A549 (cell line): ENCODE measurements around the gene DERA. TPM values are rescaled to one million over a fixed set of nuclear protein-coding genes. Genes with fewer than 3 reads are reported as not detected.

Source experiments
- ATAC-seq, 2 experiments: fragments of 200-7000 bp in 1 of 2; fragments of >200 bp in 1 of 2; cut with Nextera tagmentation in 1 of 2; cut with Tn5 transposase in 1 of 2; 3 replicates each; pipeline versions ENCODE4 v1.8.0 to v1.9.1; 2018 to 2020; ENCODE audit warnings: mild to moderate bottlenecking in 1 of 2, moderate library complexity in 1 of 2
- CTCF ChIA-PET: fragments of 300-600 bp; sonication (Branson Sonifier 250); formaldehyde crosslinking; extraction: SDS; loops from one replicate; lab custom pipeline; 2021; ENCODE audit warnings: antibody characterized with exemption, inconsistent platforms; lab: Yijun Ruan, JAX
- POLR2A ChIA-PET: fragments of 350-600 bp; formaldehyde crosslinking; extraction: SDS; loops from one replicate; lab custom pipeline; 2021; ENCODE audit warnings: antibody characterized with exemption, inconsistent platforms; lab: Yijun Ruan, JAX
- DNase-seq, 2 experiments: peaks; one replicate each; pipeline versions ENCODE4 v3.0.0 to v3.0.0-alpha.2; 2011 to 2016; ENCODE audit warnings: low read depth in 1 of 2, low spot score in 1 of 2
- FAIRE-seq: peaks from 2 replicates; lab custom pipeline; 2011; peaks lifted over from hg19 to GRCh38; lab: Jason Lieb, UNC
- H3K27ac ChIP-seq, 2 experiments: fragments of >200 bp; sonication (Bioruptor Twin); formaldehyde crosslinking; 3 replicates each; pipeline ENCODE4 v1.5.1; 2016 to 2017
- H3K4me1 ChIP-seq: fragments of >200 bp; sonication (Bioruptor Twin); formaldehyde crosslinking; 3 replicates; pipeline ENCODE4 v1.6.1; 2016
- H3K4me2 ChIP-seq: fragments of >200 bp; sonication (Bioruptor Twin); formaldehyde crosslinking; 3 replicates; pipeline ENCODE4 v1.6.1; 2016
- H3K4me3 ChIP-seq: fragments of >200 bp; sonication (Bioruptor Twin); formaldehyde crosslinking; 3 replicates; pipeline ENCODE4 v1.5.1; 2016
- H3K9me3 ChIP-seq: fragments of >200 bp; sonication (Bioruptor Twin); formaldehyde crosslinking; 3 replicates; pipeline ENCODE4 v1.6.1; 2016
- CBX2 ChIP-seq: fragments of 200-600 bp; sonication (generic); IDR thresholded peaks from 2 replicates; pipeline ENCODE4 v1.6.1; 2016; ENCODE audit warnings: low read depth, mild to moderate bottlenecking, borderline replicate concordance
- CBX8 ChIP-seq: fragments of 200-600 bp; sonication (generic); IDR thresholded peaks from 2 replicates; pipeline ENCODE4 v1.6.1; 2016
- CEBPB ChIP-seq, 2 experiments: fragments of >200 bp in 1 of 2; sonication (Bioruptor Twin) in 1 of 2; formaldehyde crosslinking in 1 of 2; IDR thresholded peaks; 2 replicates each; pipeline ENCODE4 v1.6.1; 2012 to 2016
- CHD2 ChIP-seq: fragments of 150-350 bp; IDR thresholded peaks from 2 replicates; pipeline ENCODE4 v1.6.1; 2014; ENCODE audit warnings: low read length; ENCODE audit not compliant: partially characterized antibody
- EP300 ChIP-seq, 2 experiments: fragments of >200 bp; sonication (Bioruptor Twin); formaldehyde crosslinking; IDR thresholded peaks; 2 replicates in 1 of 2; 3 replicates in 1 of 2; pipeline ENCODE4 v1.6.1; 2016 to 2017
- HOXB13 ChIP-seq: fragments of 250-450 bp; sonication (Bioruptor Pico); IDR thresholded peaks from 2 replicates; pipeline ENCODE4 v1.5.0; 2020; ENCODE audit warnings: low read depth, mild to moderate bottlenecking, moderate library complexity
- HOXB5 ChIP-seq: fragments of 250-450 bp; sonication (Bioruptor Pico); IDR thresholded peaks from 2 replicates; pipeline ENCODE4 v1.5.0; 2020; ENCODE audit warnings: mild to moderate bottlenecking, moderate library complexity
- JUNB ChIP-seq: fragments of >200 bp; sonication (Bioruptor Twin); formaldehyde crosslinking; IDR thresholded peaks from 2 replicates; pipeline ENCODE4 v1.6.1; 2016
- KDM1A ChIP-seq: fragments of 200-600 bp; sonication (generic); IDR thresholded peaks from 2 replicates; pipeline ENCODE4 v1.6.1; 2016; ENCODE audit warnings: low read depth, mild to moderate bottlenecking
- MAFK ChIP-seq: fragments of 450-650 bp; IDR thresholded peaks from 2 replicates; pipeline ENCODE4 v1.6.1; 2014; ENCODE audit not compliant: partially characterized antibody
- MAX ChIP-seq: IDR thresholded peaks from 2 replicates; pipeline ENCODE4 v1.6.1; 2012
- MYC ChIP-seq: IDR thresholded peaks from 2 replicates; pipeline ENCODE4 v1.6.1; 2012; ENCODE audit warnings: mild to moderate bottlenecking, inconsistent platforms, low read length, improper control_type of control experiment, borderline replicate concordance
- NFE2L2 ChIP-seq: fragments of 150-350 bp; conservative IDR thresholded peaks from 2 replicates; pipeline ENCODE4 v1.6.1; 2014; ENCODE audit warnings: low read length
- NPAS2 ChIP-seq: fragments of 250-450 bp; sonication (Bioruptor Pico); IDR thresholded peaks from 2 replicates; pipeline ENCODE4 v1.8.0; 2022; ENCODE audit warnings: mild to moderate bottlenecking, moderate library complexity, borderline replicate concordance
- PHF8 ChIP-seq: fragments of 200-600 bp; sonication (generic); IDR thresholded peaks from 2 replicates; pipeline ENCODE4 v1.6.1; 2016; ENCODE audit warnings: low read depth, mild to moderate bottlenecking, antibody characterized with exemption, moderate library complexity, borderline replicate concordance
- POLR2AphosphoS2 ChIP-seq: conservative IDR thresholded peaks from 2 replicates; pipeline ENCODE4 v1.6.1; 2012; ENCODE audit warnings: low read length, improper control_type of control experiment, inconsistent platforms
- RFX5 ChIP-seq: fragments of 450-650 bp; IDR thresholded peaks from 2 replicates; pipeline ENCODE4 v1.7.1; 2014; ENCODE audit warnings: antibody characterized with exemption, mild to moderate bottlenecking, moderate library complexity
- RNF2 ChIP-seq: fragments of 200-600 bp; sonication (generic); IDR thresholded peaks from 2 replicates; pipeline ENCODE4 v1.6.1; 2016; ENCODE audit warnings: low read depth, mild to moderate bottlenecking, antibody characterized with exemption, moderate library complexity, borderline replicate concordance
- TFCP2L1 ChIP-seq: fragments of 250-450 bp; sonication (Bioruptor Pico); IDR thresholded peaks from 2 replicates; pipeline ENCODE4 v1.5.0; 2021; ENCODE audit warnings: mild to moderate bottlenecking
- ZC3H11A ChIP-seq: fragments of 450-650 bp; IDR thresholded peaks from 2 replicates; pipeline ENCODE4 v1.6.1; 2014; ENCODE audit warnings: antibody characterized with exemption, mild to moderate bottlenecking
- ZNF302 ChIP-seq: fragments of 250-450 bp; sonication (Bioruptor Pico); IDR thresholded peaks from 2 replicates; pipeline ENCODE4 v1.9.0; 2021; ENCODE audit warnings: inconsistent platforms, mild to moderate bottlenecking, moderate library complexity
- WGBS: methylation state at CpG from one replicate; pipeline ENCODE4 v1.1.6; 2017; ENCODE audit errors: missing lambda C conversion rate; 5-methylcytosine and 5-hydroxymethylcytosine counted together
- polyA plus RNA-seq, 4 experiments: library from polyadenylated mRNA; depleted of rRNA in 3 of 4; stranded (reverse); fragments of >200 nt; fragmentation: RNase III in 1 of 4; extraction: RNeasy Plus Mini Kit Qiagen cat#74134 plus additional on column Dnase treatment in 1 of 4; gene quantifications; 2 replicates in 3 of 4; 3 replicates in 1 of 4; pipeline ENCODE4 v1.2.3, GENCODE V29; 2011 to 2017
- TF ChIP-seq, protein P1 (sequence below): fragments of 250-450 bp; sonication (Bioruptor Pico); IDR thresholded peaks from 2 replicates; pipeline ENCODE4 v1.5.0; 2020; ENCODE audit warnings: low read depth, mild to moderate bottlenecking, moderate library complexity
- TF ChIP-seq, protein P2 (sequence below): fragments of 450-650 bp; IDR thresholded peaks from 2 replicates; pipeline ENCODE4 v1.6.1; 2014; ENCODE audit warnings: antibody characterized with exemption
- TF ChIP-seq, protein P3 (sequence below): fragments of 150-350 bp; IDR thresholded peaks from 2 replicates; pipeline ENCODE4 v1.6.1; 2014; ENCODE audit warnings: low read depth, mild to moderate bottlenecking, low read length
- TF ChIP-seq, protein P4 (sequence below): fragments of >200 bp; sonication (Bioruptor Twin); formaldehyde crosslinking; IDR thresholded peaks from 2 replicates; pipeline ENCODE4 v1.6.1; 2016

Gene DERA
- polyA plus RNA-seq, 2 of the 4 experiments (the other 2 are of a cell fraction), result 45.2 to 65.0 TPM

GRCh38 chr12:16063726-16064125 lies 152.6 kb downstream of the DERA start:
- H3K4me2 ChIP-seq, result no peak overlapping the region
- no peak for ATAC-seq
- H3K27ac ChIP-seq, result no peak overlapping the region
- 84% methylated on average over 1 of the region's 1 CpG for WGBS
- peaks cover 11% of the 10 kb centered on the region; the same call in 1 of the 3 replicates for H3K4me1 ChIP-seq
- no peak overlapping the region for H3K4me3 ChIP-seq
- H3K9me3 ChIP-seq, result no peaks in the 10 kb centered on the region
- POLR2A ChIA-PET, result no interaction called here
- CTCF ChIA-PET, result no interaction called here
- peak in 1 of 2 experiments; percentile 20 for DNase-seq
- TF ChIP-seq ZNF302 (CRISPR knock-in tag) (no peak), NFE2L2 (no peak)
- FAIRE-seq, result no peak

- FAIRE-seq, result no peak
Measured at GRCh38 chr12:16070113-16070512, 159.0 kb downstream of the DERA start.

DNA sequence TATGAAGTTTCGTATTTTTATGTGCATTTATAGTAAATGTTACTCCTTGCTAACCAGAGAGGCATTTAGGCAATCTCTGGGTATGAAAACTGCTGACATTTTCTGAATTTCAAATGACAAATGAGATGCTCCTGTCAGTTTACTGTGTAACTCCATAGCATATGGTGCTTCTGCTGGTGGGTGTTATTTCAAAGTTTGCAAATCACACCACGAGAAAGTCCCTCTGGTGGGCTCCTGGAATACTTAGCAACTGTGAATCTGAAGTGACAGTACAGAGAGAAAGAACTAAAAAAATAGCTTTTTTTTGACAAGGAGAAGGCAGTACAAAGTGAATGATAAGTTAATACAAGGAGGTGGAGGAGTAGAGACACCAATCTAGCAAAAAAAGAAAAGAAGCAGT lies 161.5 kb downstream of the DERA start:
- ChIA-PET CTCF (no interaction called here), POLR2A (no interaction called here)
- FAIRE-seq, result no peak
- TF ChIP-seq JUNB, result no peak
- no peak for TF ChIP-seq CEBPB (IDR thresholded peaks at IDR 0.05)
- TF ChIP-seq MYC, result no peak
- TF ChIP-seq ZNF302 (CRISPR knock-in tag), result no peak
- no peak for TF ChIP-seq CHD2
- no peak for TF ChIP-seq ZC3H11A
- TF ChIP-seq EP300 (IDR thresholded peaks at IDR 0.05), result no peak
- no peak for TF ChIP-seq PHF8
- TF ChIP-seq, protein P1, sequence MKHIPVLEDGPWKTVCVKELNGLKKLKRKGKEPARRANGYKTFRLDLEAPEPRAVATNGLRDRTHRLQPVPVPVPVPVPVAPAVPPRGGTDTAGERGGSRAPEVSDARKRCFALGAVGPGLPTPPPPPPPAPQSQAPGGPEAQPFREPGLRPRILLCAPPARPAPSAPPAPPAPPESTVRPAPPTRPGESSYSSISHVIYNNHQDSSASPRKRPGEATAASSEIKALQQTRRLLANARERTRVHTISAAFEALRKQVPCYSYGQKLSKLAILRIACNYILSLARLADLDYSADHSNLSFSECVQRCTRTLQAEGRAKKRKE, result no peak
- TF ChIP-seq KDM1A, result no peak
- TF ChIP-seq, protein P2, sequence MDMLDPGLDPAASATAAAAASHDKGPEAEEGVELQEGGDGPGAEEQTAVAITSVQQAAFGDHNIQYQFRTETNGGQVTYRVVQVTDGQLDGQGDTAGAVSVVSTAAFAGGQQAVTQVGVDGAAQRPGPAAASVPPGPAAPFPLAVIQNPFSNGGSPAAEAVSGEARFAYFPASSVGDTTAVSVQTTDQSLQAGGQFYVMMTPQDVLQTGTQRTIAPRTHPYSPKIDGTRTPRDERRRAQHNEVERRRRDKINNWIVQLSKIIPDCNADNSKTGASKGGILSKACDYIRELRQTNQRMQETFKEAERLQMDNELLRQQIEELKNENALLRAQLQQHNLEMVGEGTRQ, result no peak
- no peak overlapping the region for H3K4me2 ChIP-seq
- H3K27ac ChIP-seq, result no peak overlapping the region
- 6% methylated on average over 2 of the region's 2 CpGs for WGBS
- H3K9me3 ChIP-seq, result no peaks in the 10 kb centered on the region
- DNase-seq, result no peak
- H3K4me1 ChIP-seq, result no peaks in the 10 kb centered on the region
- H3K4me3 ChIP-seq, result no peak overlapping the region
- no peak for ATAC-seq

More at GRCh38 chr12:16070113-16070512, 159.0 kb downstream of the DERA start:
- Histone ChIP-seq H3K4me3 (no peak overlapping the region), H3K4me1 (no peaks in the 10 kb centered on the region), H3K27ac (no peak overlapping the region), H3K9me3 (no peaks in the 10 kb centered on the region), H3K4me2 (no peak overlapping the region)
- TF ChIP-seq, protein P3, sequence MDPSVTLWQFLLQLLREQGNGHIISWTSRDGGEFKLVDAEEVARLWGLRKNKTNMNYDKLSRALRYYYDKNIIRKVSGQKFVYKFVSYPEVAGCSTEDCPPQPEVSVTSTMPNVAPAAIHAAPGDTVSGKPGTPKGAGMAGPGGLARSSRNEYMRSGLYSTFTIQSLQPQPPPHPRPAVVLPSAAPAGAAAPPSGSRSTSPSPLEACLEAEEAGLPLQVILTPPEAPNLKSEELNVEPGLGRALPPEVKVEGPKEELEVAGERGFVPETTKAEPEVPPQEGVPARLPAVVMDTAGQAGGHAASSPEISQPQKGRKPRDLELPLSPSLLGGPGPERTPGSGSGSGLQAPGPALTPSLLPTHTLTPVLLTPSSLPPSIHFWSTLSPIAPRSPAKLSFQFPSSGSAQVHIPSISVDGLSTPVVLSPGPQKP, result no peak
- no peak for TF ChIP-seq CBX8
- TF ChIP-seq, protein P1, result no peak
- TF ChIP-seq CBX2, result no peak
- TF ChIP-seq, protein P4, sequence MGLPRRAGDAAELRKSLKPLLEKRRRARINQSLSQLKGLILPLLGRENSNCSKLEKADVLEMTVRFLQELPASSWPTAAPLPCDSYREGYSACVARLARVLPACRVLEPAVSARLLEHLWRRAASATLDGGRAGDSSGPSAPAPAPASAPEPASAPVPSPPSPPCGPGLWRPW, result no peak
- no peak for TF ChIP-seq POLR2AphosphoS2
- no peak for TF ChIP-seq MAFK
- TF ChIP-seq TFCP2L1 (CRISPR knock-in tag), result no peak
- TF ChIP-seq PHF8, result no peak
- no peak for TF ChIP-seq HOXB13 (CRISPR knock-in tag)
- no peak for TF ChIP-seq RFX5
- no peak for TF ChIP-seq HOXB5 (CRISPR knock-in tag)
- TF ChIP-seq RNF2, result no peak
- no peak for TF ChIP-seq JUNB
- no peak for TF ChIP-seq NPAS2
- TF ChIP-seq MAX, result no peak
- ChIA-PET POLR2A (no interaction called here), CTCF (no interaction called here)
- DNase-seq, result no peak
- no peak for ATAC-seq
- WGBS, result 38% methylated on average over 5 of the region's 5 CpGs
